ENCODE results near the gene TTC29. TPM values are rescaled to one million over a fixed set of nuclear protein-coding genes. Genes with fewer than 3 reads are reported as not detected.

The TTC29 gene
- total and polyA plus RNA-seq, 2 experiments from 2014 or later = 0.52 to 0.60 TPM

DNA sequence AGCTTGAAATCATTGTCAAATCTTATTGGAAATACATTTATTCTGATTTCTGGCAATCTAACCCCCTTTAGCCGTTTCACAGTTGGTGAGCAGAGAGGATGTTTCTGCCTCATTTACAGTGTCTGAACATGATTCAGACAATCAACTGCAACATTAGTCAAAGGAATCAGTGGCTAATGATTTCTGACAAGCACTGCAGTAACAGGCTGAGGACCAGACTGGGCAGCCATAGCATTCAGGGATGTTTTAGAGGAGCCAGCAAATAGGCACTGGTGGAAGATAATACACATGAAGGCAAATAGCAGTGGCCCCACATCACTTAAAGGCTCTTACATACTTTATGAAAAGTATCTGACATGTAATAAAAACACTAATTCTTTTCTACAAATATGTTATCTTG, 102.8 kb downstream of the TTC29 start (continued):
- no peak for TF ChIP-seq REST (IDR thresholded peaks at IDR 0.05; ENCODE audit: unreplicated experiment)
- no peak for TF ChIP-seq EZH2phosphoT487 (IDR thresholded peaks at IDR 0.05; ENCODE audit: unreplicated experiment)

GRCh38 chr4:146840731-146841130, 104.9 kb downstream of the TTC29 start:
- no peaks in the 10 kb centered on the region for H3K4me1 ChIP-seq (ENCODE audit: insufficient read depth)
- H4K20me1 ChIP-seq (replicated peaks; ENCODE audit: insufficient read depth) = no peaks in the 10 kb centered on the region
- no peak for ATAC-seq
- H3K27ac ChIP-seq (ENCODE audit: low read depth) = no peak overlapping the region
- H3K79me2 ChIP-seq (replicated peaks; ENCODE audit: insufficient read depth) = no peaks in the 10 kb centered on the region
- H3K4me3 ChIP-seq = no peak overlapping the region
- H3K27me3 Mint-ChIP-seq (ENCODE audit: insufficient read depth, low read depth, poor library complexity) = no peaks in the 10 kb centered on the region
- no peak overlapping the region for H3K27ac Mint-ChIP-seq
- no peaks in the 10 kb centered on the region for H3K36me3 Mint-ChIP-seq (ENCODE audit: low read depth)
- H3K4me3 Mint-ChIP-seq = no peak overlapping the region
- H3F3A ChIP-seq (replicated peaks; ENCODE audit: low read depth) = no peaks in the 10 kb centered on the region
- H3K4me2 ChIP-seq = no peak overlapping the region
- H3K27me3 ChIP-seq (ENCODE audit: insufficient read depth) = no peaks in the 10 kb centered on the region
- no peaks in the 10 kb centered on the region for H3K36me3 ChIP-seq (ENCODE audit: insufficient read depth)
- no peak for DNase-seq (ENCODE audit: low spot score)
- peaks cover 6% of the 10 kb centered on the region; the same call in 2 of the 3 replicates for H3K4me1 Mint-ChIP-seq
- no peaks in the 10 kb centered on the region for H3K9me2 ChIP-seq (ENCODE audit: insufficient read depth)
- H3K9me3 Mint-ChIP-seq = no peaks in the 10 kb centered on the region
- no peak overlapping the region for H2AFZ ChIP-seq
- TF ChIP-seq, protein P1, sequence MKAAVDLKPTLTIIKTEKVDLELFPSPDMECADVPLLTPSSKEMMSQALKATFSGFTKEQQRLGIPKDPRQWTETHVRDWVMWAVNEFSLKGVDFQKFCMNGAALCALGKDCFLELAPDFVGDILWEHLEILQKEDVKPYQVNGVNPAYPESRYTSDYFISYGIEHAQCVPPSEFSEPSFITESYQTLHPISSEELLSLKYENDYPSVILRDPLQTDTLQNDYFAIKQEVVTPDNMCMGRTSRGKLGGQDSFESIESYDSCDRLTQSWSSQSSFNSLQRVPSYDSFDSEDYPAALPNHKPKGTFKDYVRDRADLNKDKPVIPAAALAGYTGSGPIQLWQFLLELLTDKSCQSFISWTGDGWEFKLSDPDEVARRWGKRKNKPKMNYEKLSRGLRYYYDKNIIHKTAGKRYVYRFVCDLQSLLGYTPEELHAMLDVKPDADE (IDR thresholded peaks at IDR 0.05) = no peak
- TF ChIP-seq POLR2AphosphoS5 (IDR thresholded peaks at IDR 0.05; ENCODE audit: low read depth) (no peak), NANOG (IDR thresholded peaks at IDR 0.05; ENCODE audit: borderline replicate concordance) (no peak), EZH2phosphoT487 (IDR thresholded peaks at IDR 0.05; ENCODE audit: unreplicated experiment) (no peak), STAT1 (IDR thresholded peaks at IDR 0.05; ENCODE audit: unreplicated experiment) (no peak), CREB1 (CRISPR knock-in tag; IDR thresholded peaks at IDR 0.05; ENCODE audit: low read depth) (no peak), ZNF114 (CRISPR knock-in tag; IDR thresholded peaks at IDR 0.05) (no peak)
- TF ChIP-seq, protein P2, sequence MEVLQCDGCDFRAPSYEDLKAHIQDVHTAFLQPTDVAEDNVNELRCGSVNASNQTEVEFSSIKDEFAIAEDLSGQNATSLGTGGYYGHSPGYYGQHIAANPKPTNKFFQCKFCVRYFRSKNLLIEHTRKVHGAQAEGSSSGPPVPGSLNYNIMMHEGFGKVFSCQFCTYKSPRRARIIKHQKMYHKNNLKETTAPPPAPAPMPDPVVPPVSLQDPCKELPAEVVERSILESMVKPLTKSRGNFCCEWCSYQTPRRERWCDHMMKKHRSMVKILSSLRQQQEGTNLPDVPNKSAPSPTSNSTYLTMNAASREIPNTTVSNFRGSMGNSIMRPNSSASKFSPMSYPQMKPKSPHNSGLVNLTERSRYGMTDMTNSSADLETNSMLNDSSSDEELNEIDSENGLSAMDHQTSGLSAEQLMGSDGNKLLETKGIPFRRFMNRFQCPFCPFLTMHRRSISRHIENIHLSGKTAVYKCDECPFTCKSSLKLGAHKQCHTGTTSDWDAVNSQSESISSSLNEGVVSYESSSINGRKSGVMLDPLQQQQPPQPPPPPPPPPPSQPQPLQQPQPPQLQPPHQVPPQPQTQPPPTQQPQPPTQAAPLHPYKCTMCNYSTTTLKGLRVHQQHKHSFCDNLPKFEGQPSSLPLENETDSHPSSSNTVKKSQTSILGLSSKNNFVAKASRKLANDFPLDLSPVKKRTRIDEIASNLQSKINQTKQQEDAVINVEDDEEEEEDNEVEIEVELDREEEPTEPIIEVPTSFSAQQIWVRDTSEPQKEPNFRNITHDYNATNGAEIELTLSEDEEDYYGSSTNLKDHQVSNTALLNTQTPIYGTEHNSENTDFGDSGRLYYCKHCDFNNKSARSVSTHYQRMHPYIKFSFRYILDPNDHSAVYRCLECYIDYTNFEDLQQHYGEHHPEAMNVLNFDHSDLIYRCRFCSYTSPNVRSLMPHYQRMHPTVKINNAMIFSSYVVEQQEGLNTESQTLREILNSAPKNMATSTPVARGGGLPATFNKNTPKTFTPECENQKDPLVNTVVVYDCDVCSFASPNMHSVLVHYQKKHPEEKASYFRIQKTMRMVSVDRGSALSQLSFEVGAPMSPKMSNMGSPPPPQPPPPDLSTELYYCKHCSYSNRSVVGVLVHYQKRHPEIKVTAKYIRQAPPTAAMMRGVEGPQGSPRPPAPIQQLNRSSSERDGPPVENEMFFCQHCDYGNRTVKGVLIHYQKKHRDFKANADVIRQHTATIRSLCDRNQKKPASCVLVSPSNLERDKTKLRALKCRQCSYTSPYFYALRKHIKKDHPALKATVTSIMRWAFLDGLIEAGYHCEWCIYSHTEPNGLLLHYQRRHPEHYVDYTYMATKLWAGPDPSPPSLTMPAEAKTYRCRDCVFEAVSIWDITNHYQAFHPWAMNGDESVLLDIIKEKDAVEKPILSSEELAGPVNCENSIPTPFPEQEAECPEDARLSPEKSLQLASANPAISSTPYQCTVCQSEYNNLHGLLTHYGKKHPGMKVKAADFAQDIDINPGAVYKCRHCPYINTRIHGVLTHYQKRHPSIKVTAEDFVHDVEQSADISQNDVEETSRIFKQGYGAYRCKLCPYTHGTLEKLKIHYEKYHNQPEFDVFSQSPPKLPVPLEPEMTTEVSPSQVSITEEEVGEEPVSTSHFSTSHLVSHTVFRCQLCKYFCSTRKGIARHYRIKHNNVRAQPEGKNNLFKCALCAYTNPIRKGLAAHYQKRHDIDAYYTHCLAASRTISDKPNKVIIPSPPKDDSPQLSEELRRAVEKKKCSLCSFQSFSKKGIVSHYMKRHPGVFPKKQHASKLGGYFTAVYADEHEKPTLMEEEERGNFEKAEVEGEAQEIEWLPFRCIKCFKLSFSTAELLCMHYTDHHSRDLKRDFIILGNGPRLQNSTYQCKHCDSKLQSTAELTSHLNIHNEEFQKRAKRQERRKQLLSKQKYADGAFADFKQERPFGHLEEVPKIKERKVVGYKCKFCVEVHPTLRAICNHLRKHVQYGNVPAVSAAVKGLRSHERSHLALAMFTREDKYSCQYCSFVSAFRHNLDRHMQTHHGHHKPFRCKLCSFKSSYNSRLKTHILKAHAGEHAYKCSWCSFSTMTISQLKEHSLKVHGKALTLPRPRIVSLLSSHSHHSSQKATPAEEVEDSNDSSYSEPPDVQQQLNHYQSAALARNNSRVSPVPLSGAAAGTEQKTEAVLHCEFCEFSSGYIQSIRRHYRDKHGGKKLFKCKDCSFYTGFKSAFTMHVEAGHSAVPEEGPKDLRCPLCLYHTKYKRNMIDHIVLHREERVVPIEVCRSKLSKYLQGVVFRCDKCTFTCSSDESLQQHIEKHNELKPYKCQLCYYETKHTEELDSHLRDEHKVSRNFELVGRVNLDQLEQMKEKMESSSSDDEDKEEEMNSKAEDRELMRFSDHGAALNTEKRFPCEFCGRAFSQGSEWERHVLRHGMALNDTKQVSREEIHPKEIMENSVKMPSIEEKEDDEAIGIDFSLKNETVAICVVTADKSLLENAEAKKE (CRISPR knock-in tag; IDR thresholded peaks at IDR 0.05) = no peak
- TF ChIP-seq, protein P3, sequence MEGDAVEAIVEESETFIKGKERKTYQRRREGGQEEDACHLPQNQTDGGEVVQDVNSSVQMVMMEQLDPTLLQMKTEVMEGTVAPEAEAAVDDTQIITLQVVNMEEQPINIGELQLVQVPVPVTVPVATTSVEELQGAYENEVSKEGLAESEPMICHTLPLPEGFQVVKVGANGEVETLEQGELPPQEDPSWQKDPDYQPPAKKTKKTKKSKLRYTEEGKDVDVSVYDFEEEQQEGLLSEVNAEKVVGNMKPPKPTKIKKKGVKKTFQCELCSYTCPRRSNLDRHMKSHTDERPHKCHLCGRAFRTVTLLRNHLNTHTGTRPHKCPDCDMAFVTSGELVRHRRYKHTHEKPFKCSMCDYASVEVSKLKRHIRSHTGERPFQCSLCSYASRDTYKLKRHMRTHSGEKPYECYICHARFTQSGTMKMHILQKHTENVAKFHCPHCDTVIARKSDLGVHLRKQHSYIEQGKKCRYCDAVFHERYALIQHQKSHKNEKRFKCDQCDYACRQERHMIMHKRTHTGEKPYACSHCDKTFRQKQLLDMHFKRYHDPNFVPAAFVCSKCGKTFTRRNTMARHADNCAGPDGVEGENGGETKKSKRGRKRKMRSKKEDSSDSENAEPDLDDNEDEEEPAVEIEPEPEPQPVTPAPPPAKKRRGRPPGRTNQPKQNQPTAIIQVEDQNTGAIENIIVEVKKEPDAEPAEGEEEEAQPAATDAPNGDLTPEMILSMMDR (conservative IDR thresholded peaks at IDR 0.05; ENCODE audit: low read depth in 2 of 2) = no peak

Measured in GM23338 (cell line).